ENCODE measurements around the gene OR2J2. TPM values are rescaled to one million over a fixed set of nuclear protein-coding genes. Genes with fewer than 3 reads are reported as not detected.

OR2J2 gene
- polyA plus RNA-seq = not detected in 2 replicates

DNA sequence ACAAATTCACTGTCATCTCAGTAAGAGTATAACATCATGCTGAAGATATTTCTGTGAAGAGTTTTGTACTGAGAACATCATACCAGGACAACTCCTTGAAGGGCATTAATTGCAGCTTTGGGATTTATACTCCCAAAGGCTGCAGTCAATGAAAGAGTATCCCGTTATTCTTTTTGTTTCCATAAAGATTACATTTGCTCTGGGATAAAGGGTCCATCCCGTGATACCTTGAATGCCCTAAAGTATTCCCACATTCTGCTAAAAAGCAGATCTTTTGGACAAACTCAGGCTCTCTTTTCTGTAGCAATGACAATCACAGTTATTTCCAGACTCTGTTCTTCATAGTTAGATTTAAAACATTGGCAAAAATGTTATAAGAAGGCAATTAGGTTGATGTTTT is at the start of gene OR2J2:
Gene OR2J2, plus strand, starts transcription at position 301 of the 400 bp plus-strand sequence. CDS start 2,729 bp downstream, outside the sequence.

Other genes with a start within 250 kb of the OR2J2 start
- 11.7 and 12.7 TPM in 2 replicates for gene TRIM27, start 246.9 kb upstream of the OR2J2 start, polyA plus RNA-seq
- 0.77 and 0.90 TPM in 2 replicates for gene ZNF311, start 165.6 kb upstream of the OR2J2 start, polyA plus RNA-seq
- not detected in 2 replicates for gene OR2W1, start 125.7 kb upstream of the OR2J2 start, polyA plus RNA-seq
- gene OR2B3, start 83.6 kb upstream of the OR2J2 start, polyA plus RNA-seq = not detected in 2 replicates
- not detected in 2 replicates for gene OR2J1, start 71.4 kb upstream of the OR2J2 start, polyA plus RNA-seq
- gene OR2J3, start 62.8 kb upstream of the OR2J2 start, polyA plus RNA-seq = not detected in 2 replicates
- gene OR14J1, start 130.8 kb downstream of the OR2J2 start, polyA plus RNA-seq = not detected in 2 replicates
- not detected in 2 replicates for gene OR5V1, start 198.0 kb downstream of the OR2J2 start, polyA plus RNA-seq
- gene OR12D3, start 204.4 kb downstream of the OR2J2 start, polyA plus RNA-seq = not detected in 2 replicates
- gene OR12D2, start 224.7 kb downstream of the OR2J2 start, polyA plus RNA-seq = not detected in 2 replicates
- not detected in 2 replicates for gene OR12D1, start 244.0 kb downstream of the OR2J2 start, polyA plus RNA-seq

Measured in Purkinje cell (primary cell).